Daoy (cell line): ENCODE measurements around the gene SINHCAF. TPM values are rescaled to one million over a fixed set of nuclear protein-coding genes. Genes with fewer than 3 reads are reported as not detected.

ENCODE experiments used
- DNase-seq: peaks from one replicate; pipeline ENCODE4 v3.0.0-alpha.2; 2015; ENCODE audit warnings: low read depth
- total RNA-seq: library from RNA; depleted of rRNA; stranded (reverse); fragments of >200 nt; shearing (Covaris generic); gene quantifications from 2 replicates; pipeline ENCODE4 v1.2.3, GENCODE V29; 2014

The SINHCAF gene
- total RNA-seq, 1 experiment from 2014 or later = 155 TPM

DNA sequence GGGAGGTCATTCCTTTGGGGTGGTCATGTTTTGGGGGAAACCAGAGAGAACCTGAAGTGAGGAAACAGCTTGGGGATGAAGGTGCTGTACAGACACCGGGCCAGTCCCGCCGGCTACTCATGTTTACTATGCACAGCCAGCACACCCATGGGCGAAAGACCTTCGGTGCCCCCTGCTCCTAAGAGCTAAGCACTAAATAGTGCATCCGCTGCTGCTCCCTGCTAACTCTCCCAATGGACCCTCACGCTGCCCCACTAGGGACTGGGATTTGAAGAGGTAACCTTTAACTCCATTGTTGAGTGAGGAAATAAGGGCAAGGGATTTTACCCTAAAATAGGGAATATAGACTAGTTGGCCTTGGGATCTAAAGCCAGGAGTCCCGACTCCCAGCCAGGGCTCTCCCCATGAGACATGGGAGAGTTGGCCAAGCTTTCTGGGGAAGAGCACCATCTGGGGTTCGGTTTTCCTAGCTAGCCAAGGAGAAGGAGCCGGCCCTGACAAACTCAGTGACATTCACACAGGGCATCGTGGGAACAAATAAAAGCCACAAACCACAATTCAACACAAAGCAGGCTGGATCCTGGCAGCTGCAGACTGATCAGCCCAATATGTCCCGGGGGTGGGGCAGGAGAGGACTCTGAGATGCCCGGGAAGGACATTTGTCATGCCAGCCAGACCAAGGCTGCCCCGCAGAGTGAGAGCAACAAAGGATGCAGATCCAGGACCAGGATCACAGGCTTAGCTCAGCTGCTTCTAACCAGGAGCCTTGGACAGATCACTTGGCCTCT lies 91.7 kb downstream of the SINHCAF start:
- peak; percentile 26 for DNase-seq

DNA sequence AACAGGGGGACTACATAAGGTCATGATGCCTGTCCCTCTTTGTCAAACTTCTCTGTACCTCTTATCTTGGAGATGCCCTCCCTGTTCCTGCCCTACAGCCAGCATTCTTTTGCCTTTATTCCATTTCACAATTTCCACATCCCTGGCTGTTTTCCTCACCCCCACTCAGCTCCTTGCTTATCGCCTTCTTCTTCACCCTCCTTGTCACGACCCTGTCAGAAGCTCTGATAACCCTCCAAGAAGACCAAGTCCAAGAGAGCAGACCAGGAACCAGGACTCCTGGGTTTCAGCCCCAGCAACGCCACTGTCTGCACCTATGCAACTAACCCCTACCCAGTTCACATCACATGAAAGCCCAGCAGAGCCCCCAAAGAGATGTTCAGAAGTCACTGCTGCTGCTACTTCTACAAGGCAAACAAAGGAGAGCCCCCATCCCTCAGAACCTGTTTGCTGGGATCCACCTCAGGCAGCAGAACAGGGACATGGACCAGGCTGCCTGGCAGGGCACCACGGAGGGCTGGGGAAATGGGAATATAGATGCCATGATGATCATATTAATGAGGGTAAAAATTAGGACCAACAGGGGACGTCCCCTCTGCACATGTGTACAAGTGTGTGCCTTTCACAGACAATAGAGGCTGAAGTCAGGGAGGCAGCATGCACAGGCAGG lies 92.8 kb downstream of the SINHCAF start:
- DNase-seq = no peak

DNA sequence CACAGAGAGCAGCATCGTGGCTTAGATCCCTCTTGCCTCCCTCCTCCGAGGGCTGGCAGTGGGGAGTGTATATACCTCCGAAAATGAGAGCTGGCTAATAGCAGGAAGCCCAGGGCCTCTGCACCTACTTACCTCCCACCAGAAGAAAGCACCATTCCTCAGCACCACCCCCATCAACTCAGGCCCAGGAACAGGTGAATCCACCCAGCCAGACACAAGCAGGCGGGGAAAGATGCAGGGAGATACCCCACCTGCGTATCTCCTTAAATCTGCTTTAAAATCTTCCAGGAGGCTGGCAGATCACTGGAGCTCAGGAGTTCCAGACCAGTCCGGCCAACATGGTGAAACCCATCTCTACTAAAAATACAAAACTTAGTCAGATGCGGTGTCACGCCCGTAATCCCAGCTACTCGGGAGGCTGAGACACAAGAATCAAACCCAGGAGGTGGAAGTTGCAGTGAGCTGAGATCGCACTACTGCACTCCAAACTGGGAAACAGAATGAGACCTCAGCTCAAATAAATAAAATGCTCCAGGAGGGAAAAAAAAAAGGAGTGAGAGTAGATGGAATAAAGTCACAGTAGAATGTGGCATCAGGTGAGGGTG lies 93.5 kb downstream of the SINHCAF start:
- no peak for DNase-seq

DNA sequence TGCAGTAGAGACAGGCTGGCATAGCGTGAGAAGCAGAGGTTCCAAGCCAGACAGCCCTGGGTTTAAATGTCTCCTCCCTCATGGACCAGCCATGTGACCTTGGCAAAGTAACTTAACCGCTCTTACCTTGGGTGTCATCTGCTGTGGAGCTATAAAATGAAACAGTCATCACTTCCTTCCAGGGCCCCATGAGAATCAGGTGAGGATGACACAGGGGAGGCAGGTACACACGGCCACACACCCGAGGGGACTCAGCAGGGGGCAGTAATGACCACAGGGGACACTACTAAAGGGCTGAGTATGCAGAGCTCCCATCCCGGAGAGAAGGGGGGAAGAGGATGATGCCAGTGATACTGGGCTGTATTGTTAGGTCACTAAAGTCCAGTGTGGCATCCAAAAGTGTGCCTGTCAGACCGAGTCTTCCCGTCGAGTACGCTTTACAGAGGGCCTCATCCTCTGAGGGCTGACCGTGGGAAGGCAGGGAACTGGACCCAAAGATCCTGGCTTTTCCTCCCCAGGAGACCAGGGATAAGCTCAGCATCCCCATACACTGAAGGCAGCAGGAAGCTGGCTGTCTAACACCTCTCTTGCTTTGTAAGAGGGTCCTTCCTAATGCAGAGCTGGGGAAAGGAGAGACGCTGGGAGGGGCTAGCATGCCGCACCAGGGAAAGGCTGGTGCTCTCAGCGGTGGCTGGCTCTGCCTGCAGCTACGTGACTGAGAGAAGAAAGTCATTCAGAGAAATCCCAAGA lies 94.2 kb downstream of the SINHCAF start:
- no peak for DNase-seq
